ENCODE data around the gene SMURF2.

GRCh38 chr17:64639516-64639915 lies 22.6 kb downstream of the SMURF2 start:
- TF ChIP-seq CTCF (IDR thresholded peaks at IDR 0.05; ENCODE audit: poor library complexity, severe bottlenecking) = no peak
- no peak for TF ChIP-seq EZH2 (IDR thresholded peaks at IDR 0.05; ENCODE audit: borderline replicate concordance, insufficient read depth, low read length, poor library complexity, severe bottlenecking)
- TF ChIP-seq REST (IDR thresholded peaks at IDR 0.05; ENCODE audit: borderline replicate concordance) = no peak
- no peak for TF ChIP-seq EP300 (conservative IDR thresholded peaks at IDR 0.05; ENCODE audit: poor library complexity, severe bottlenecking)
- no peak for TF ChIP-seq TAF1 (IDR thresholded peaks at IDR 0.05; ENCODE audit: low read depth)
- no peak for TF ChIP-seq POLR2AphosphoS5 (IDR thresholded peaks at IDR 0.05)
- TF ChIP-seq SMC3 (conservative IDR thresholded peaks at IDR 0.05; ENCODE audit: poor library complexity) = no peak
- TF ChIP-seq RAD21 (conservative IDR thresholded peaks at IDR 0.05) = no peak

All from neural cell (in vitro differentiated cells).